ENCODE data around the gene EXOC2.
"Not testable (repeated sequence)": the region's sequence is repeated elsewhere in the genome, so short reads cannot be mapped to it uniquely, and the experiment has no call there.

Gene EXOC2

GRCh38 chr6:680666-681340 lies 12.1 kb downstream of the EXOC2 start:
- no peak for DNase-seq

GRCh38 chr6:680251-680650 lies 12.7 kb downstream of the EXOC2 start:
- DNase-seq, result no peak

- no peak for DNase-seq
These were observed 13.7 kb downstream of the EXOC2 start for GRCh38 chr6:679282-679681.

- no peak for DNase-seq
These were observed 14.4 kb downstream of the EXOC2 start for GRCh38 chr6:678520-678919.

GRCh38 chr6:677919-678318 lies 15.0 kb downstream of the EXOC2 start:
- no peak for DNase-seq

- DNase-seq, result no peak
These were observed 18.0 kb downstream of the EXOC2 start for GRCh38 chr6:674956-675355.

GRCh38 chr6:674406-674805 lies 18.5 kb downstream of the EXOC2 start:
- DNase-seq, result no peak

GRCh38 chr6:667253-667927 lies 25.5 kb downstream of the EXOC2 start:
- no peak for DNase-seq

GRCh38 chr6:665403-666267 lies 27.3 kb downstream of the EXOC2 start:
- no peak for DNase-seq

- DNase-seq, result not testable (repeated sequence)
These were observed 29.2 kb downstream of the EXOC2 start for GRCh38 chr6:663788-664187.

GRCh38 chr6:659716-660581 lies 33.0 kb downstream of the EXOC2 start:
- peak; percentile 56 for DNase-seq

- DNase-seq, result no peak
These were observed 34.7 kb downstream of the EXOC2 start for GRCh38 chr6:658244-658643.

GRCh38 chr6:657743-658142 lies 35.2 kb downstream of the EXOC2 start:
- no peak for DNase-seq

GRCh38 chr6:656460-657252 lies 36.3 kb downstream of the EXOC2 start, which contains the start of gene HUS1B:
TSS of gene HUS1B (minus strand) at chr6:657100. CDS start at chr6:656944, 156 bp downstream.
- no peak for DNase-seq

GRCh38 chr6:654136-654535 lies 38.8 kb downstream of the EXOC2 start:
- DNase-seq, result no peak

- no peak for DNase-seq
These were observed 40.1 kb downstream of the EXOC2 start for GRCh38 chr6:652865-653264.

- DNase-seq, result no peak
These were observed 42.8 kb downstream of the EXOC2 start for GRCh38 chr6:650098-650497.

GRCh38 chr6:642805-643204 lies 50.1 kb downstream of the EXOC2 start:
- DNase-seq, result no peak

- no peak for DNase-seq
These were observed 51.5 kb downstream of the EXOC2 start for GRCh38 chr6:641225-641985.

- DNase-seq, result no peak
These were observed 56.5 kb downstream of the EXOC2 start for GRCh38 chr6:636488-636887.

GRCh38 chr6:635233-635632 lies 57.7 kb downstream of the EXOC2 start:
- DNase-seq, result no peak

Data from NCI-H1436 treated with DMSO at 0.1 percent for 48 hours (cell line).